Activated CD4-positive, CD25-positive, alpha-beta regulatory T cell treated with anti-CD3 and anti-CD28 coated beads, Interleukin-2, amount 50 U/mL, for 16 hours (primary cell): Measurements from ENCODE around the gene LMX1A.

ENCODE experiments used
- DNase-seq: peaks from one replicate; pipeline ENCODE4 v3.0.0-alpha.2; 2020; ENCODE audit warnings: low read depth, low spot score

Gene LMX1A

DNA sequence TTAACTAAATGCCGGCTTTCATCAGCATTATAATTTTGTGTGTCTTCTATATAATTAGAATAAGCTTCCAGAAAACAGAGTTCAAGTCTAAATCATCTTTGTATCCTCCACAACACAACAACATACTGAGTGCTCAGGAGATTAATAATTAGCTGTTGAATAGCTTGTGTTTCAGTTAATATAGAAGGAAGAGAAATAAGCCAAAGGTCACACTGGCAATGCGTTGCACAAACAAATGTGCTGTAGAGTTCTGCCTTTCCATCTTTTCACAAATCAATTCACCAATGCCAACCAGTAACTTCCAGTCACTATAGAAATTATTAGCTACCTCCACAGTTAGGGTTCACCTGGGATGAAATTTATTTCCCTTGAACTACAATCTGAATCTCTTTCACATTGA is 132.0 kb downstream of the LMX1A start:
- DNase-seq = no peak

DNA sequence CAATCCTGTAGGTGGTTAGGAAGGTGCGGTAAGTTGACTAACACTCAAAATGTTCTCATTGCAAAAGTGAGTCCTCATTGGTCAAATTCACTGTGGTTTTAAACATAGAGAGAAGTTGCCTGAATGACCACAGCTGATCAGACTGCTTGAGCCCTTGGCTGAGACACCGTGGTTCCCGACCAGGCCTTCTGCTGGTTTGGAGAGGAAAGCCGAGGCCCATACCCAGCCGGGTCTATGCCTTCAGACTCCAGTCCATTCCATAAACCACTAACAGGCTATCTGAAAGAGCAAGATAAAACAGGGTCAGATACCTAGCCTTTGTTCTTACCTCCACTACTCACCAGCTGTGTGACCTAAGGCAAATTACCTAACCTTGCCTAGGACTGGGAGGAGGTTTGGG is 133.9 kb downstream of the LMX1A start:
- DNase-seq = no peak

DNA sequence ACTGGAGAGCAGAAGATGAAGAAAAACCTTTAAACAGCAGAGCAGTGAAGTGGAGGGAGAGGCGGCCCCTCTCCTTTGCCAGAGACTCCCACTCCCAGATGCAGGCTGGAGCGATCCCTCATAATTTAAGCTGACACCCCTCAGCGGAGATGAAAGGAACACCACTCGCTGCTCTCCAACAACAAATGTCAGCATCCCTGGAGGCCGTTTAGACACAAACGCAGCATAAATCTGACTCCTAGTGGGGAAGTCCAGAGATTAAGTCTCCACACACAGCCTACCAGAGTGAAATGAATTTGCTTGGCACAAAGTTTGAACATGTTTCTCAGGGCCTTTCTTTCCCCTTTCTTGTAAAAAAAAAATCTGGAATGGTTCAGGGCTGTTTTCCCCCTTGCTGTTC is 137.8 kb downstream of the LMX1A start:
- no peak for DNase-seq

DNA sequence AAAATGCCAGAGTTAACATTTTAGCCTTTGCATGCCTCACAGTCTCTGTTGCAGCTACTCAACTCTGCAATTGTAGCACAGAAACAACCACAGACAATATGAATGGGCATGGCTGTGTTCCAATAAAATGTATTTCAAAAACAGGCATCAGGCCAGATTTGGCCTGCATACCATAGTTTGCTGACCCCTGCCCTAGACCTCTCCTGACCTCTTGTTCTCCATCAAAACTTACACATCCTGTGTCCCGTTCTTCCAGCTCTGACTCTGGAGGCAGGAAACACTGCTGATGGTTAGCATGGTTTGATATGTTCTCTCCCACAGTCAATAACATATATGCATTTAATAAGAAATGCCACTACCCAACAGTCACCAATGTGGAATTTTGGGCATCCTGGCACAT is 138.6 kb downstream of the LMX1A start:
- no peak for DNase-seq

DNA sequence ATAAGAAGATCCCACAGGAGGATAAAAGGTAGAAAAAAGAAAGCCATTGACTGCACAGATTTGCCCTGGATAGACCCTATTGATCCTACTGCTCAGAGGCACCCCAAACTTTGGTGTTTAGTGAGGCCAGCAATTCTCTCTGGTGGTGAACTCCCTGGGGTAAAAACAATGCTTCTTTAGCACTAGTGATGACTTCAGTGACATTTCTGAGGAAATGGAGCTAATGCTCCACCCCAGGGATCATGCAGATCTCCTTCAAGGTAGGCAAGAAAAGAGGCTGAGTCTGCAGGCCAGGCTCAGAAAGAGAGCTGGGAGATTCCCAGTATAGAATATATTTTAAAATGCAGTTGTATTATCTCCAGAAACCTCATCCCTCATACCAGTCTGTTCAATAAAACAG is 140.3 kb downstream of the LMX1A start:
- DNase-seq = no peak

DNA sequence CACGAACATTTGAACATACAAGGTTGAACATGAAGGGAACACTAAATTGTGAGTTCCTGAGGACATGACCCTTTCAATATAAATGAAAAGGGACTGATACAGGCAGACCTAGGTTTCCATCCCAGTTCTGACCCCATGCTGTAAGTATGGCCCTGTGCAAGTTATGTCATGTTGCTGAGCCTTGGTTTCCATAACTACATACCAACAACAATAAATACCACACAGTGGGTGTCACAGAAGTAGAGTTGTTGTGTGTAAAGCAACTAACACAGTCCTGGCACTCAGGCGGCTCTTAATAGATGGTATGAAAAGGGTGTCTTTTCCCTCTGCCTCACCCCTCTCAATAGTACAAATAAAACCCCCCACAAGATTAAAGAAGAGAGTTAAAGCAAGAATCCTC is 140.8 kb downstream of the LMX1A start:
- no peak for DNase-seq

DNA sequence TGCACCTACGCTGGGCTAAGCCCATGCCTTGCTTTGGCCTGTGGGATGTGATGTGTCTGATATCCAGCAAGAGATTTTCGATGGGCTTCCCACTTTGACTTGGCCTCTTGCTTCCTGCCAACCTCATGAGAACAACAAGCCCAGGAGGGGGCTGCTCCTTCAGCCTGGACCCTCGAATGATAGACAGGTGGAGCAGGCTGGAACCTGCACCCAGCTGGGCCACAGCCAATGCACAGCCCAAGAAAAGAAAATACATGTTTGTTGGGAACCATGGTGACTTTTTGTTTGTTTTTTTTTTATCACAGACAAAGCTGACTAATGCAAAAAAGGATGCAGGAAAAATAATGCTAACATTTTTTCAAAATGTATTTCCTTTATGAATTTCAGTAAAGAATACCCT is 144.3 kb downstream of the LMX1A start:
- DNase-seq = no peak

DNA sequence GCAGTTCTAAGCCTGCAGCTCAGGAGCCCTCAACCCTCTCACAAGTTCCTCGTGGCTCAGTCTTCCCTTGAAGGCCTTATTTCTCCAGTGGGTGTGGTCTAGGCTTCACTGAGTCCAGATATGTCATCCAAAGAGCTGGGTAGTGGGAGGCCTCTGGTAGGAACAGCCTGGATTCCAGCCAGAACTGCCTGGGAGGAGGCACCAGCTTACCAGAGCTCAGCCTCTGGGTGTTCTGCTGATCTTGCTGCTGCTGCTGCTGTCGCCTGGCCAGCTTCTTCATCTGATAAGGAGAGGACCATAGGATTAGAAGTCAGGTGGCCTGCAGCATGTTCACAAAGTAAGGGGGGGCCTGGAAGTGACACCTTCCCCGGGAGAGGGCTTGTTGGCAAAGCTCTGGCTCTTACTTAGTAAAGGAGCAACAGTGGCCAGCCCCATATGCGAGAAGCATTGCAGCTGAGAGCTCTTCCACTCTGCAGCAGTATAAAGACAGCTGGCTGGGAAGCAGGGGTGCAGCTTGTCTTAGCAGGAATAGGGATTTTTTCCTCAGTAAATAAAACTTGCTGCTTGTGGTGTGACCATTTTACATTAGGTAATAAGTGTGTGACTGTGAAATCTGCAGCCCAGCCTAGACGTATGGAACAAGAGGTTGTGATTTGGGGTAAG is 148.5 kb downstream of the LMX1A start:
- DNase-seq = no peak

DNA sequence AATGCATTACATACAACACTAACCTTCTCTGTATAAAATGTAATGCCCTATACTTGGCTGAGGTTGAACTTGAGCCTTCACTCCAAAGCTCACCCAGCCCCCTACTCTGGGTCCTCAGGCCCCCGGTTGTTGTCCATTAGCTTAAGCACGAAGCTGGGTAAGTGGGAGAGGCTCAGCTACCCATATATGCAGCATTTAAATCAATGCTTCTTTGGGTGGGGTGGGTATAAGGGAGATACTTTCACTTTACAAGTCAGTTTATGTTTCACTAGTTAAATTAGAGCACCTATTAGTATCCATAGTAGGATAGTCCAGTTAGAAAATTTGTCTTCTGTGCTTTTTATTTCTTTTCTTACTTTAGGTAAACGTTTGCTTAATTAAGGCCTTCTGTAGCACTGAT is 151.4 kb downstream of the LMX1A start:
- no peak for DNase-seq

DNA sequence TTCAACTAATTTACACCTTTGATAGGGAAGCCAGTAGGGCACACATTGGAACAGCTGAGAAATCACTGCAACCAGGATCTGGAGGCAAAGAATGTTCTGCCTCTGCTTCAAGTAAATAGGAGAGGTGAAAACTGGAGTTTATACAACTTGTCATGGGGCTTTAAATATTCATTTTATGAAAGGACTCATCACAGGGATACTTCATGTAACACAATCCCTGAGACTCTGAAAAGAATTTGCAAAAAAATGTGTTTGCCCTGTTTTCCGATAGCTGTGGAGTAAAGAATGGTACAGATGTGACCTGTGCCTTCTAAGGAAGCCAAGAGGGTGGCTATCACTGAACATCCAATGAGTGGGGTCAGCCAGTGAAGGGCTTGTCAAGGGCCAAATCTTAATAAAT is 152.0 kb downstream of the LMX1A start:
- DNase-seq = no peak

DNA sequence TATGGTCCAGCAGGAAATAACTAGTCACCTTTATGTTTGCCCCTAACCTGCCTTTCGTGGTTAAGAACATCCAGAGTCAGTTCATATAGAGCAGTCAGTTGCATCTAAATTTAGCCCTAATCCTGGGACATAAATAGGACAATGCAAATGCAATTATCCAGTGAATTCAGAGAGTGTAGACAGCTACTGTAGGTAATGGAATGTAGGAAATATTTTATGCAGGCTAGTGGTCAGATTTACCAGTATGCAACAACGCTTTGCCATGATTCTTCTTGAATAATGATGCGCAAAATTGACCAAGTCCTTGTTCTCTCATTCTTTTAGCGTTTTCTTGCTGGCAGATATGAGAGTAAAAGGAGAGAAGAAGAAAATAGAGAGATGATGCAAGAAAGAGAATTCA is 165.4 kb downstream of the LMX1A start:
- DNase-seq = no peak

DNA sequence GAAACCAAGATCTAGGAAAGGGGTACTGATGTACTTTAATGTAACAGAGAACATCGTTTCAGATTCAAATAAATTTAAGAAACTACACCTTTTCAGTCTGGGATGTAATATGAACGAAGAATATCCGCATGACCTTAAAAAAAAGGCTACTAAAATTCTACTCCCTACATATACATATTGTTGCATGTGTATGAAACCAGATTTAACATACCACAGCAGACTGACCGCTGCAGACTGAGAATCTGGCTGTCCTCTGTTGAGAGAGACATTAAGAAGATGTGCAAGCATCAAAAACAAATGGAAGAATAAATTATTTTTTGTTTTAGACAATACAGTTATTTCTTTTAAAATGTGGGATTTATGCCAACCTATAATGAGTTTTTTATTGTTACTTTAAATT is 166.6 kb downstream of the LMX1A start:
- DNase-seq = no peak

DNA sequence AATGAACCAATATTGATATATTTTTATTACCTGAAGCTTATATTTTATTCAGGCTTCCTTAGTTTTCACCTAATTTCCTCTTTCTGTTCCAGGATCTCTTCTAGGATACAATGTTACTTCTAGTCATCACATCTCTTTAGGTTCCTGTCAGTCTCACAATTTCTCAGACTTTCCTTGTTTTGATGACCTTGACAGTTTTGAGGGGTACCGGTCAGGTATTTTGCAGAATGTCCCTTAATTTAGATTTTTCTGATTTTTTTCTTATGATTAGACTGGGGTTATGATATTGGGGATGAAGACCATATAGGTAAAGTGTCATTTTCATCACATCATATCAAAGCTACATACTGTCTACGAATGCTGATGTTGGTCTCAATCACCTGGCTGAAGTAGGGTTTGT is 167.5 kb downstream of the LMX1A start:
- DNase-seq = no peak

DNA sequence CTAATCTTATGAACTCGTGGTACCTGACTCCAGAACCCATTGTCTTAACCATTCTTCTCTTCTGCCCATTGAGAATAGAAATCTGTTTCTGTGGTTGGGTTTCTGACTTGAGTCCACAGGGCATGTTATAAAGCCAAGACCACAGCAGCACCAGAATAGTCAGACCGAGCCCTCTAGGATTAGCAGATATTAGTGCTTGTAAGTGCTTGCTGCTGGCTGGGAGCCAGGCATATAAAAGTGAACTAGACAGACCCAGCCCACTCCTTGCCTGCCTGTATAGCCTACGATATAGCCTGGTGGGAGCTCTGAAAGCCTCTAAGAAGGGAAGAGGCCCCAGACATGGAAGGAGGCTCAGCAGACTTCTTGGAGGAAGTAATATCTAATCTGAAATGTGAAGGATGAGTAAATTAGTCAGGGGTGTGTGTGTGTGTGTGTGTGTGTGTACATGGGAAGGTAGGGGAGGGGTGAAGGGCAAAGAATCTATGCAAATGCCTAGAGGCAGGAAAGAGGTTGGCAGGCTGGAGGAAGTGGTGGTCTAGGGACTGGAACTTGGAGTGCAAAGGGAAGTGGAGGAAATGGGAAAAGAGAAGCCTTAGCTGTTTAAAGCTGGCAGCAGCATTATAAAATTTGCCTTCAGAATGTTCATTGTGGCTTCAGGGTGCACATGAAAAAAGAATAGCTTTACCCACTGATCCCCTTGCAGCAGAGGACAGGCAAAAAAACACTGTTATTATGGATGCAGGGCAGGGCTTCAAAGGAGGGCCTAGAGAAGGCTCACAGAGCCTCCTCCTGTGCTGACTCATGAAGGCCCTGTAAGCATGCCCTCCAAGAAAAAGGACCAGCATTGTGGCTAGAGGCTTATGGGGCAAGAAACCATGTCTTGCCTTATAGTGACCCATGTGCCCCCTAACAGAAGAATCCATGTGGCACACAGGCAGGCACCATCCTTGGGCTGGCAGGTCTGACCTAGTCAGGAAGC is 169.2 kb downstream of the LMX1A start:
- no peak for DNase-seq

DNA sequence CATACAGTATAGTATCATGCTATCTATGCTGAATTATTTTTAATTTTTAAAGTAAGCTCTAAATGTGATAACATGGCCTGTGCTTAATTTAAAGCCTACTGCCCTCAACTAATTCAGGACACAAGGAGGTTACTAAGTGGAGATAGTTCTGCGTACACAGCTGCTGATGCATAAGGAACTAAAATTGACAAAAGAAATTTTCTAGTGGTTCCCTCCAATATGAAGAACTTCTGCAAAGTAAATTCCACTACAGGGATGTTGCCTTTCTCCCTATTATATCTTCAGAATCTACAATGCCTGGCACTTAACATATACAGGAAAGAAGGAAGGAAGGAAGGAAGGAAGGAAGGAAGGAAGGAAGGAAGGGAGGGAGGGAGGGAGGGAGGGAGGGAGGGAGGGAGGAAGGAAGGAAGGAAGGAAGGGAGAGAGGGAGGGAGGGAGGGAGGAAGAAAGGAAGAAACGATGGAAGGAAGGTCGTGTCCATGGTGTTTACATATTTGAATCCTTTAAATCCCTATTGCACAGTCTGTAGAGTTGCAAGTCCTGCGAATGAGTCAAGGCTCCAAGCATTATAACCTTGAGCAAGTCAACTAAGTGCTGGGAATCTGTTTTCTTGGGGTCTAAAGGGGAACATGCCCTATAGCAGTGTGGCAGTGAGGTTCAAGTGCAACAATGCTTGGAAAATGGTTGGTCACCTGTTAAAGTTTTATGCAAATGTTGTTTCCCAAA is 171.2 kb downstream of the LMX1A start:
- no peak for DNase-seq

DNA sequence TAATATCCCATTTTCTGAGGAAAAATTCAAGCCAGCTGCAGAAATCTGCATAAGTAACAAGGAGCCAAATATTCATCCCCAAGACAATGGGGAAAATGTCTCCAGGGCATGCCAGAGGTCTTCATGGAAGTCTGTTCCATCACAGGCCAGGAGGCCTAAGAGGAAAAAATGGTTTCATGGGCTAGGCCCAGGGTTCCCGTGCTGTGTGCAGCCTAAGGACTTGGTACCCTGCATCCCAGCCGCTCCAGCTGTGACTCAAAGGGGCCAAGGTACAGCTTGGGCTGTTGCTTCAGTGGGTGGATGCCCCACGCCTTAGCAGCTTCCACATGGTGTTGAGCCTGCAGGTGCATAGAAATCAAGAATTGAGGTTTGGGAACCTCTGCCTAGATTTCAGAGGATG is 173.5 kb downstream of the LMX1A start:
- DNase-seq = no peak

DNA sequence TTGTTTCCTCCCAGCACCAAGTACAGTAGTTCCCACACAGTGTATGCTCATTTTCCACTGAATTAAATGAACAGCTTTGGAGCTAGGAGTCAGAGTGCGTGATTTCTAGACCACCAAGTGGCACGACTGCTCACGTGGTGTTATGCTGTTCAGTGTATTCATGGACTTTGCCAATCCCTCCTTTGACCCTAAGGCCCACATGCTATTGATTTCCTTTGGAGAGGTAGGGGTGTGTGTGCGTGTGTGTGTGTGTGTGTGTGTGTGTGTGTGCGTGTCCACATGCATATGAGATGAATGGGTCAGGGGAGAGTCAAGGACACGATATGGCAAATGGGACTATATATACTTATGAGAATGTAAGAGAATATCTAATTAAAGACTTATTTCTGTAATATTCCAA is 177.2 kb downstream of the LMX1A start:
- DNase-seq = no peak

DNA sequence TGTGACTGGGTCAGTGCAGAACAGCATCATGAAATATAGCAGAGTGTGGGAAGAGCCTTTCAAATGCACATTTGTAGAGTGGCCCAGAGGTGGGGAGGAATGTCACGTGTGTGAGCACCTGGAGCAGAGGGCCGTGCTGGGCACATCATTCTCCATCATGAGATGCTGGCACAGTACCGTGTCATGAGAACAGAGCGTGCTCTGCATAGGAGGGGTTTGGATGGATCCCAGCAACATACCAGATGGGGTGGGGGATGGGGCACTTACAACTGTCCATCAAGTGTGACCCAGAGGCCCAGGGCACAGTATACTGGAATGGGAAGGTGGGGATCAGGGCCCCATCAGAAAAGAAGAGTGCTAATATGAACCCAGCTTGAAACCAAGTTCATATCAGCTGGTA is 182.0 kb downstream of the LMX1A start:
- DNase-seq = no peak

DNA sequence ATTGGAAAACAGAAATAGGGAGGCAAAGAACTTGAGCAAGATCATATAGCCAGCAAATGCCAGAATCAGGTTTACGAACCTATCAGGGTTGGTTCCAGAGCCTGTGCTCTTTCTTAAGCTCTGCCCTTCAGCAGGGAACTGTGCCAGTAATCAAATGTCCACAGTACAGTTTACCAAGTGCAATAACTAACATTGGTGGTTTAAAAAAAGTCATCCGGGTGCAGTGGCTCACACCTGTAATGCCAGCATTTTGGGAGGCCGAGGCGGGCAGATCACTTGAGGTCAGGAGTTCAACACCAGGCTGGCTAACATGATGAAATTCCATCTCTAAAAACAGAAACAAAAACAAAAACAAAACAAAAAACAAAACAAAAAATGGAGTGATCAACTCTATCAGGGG is 182.7 kb downstream of the LMX1A start:
- no peak for DNase-seq

DNA sequence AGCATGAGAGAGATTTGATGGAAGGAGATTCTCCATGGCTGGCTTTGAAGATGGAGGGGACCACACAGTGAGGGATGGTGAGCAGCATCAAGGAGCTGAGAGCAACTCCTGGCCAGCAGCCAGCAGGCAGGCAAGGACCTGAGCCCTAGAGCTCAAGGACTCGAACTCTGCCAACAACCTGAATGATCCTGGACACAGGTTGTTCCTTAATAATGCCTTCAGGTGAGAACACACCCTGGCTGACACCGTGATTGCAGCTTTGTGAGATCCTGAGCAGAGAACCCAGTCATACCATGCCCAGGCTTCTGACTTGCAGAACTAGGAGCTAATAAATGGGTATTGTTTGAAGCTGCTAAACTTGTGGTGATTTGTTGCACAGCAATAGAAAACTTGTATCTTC is 183.1 kb downstream of the LMX1A start:
- no peak for DNase-seq

DNA sequence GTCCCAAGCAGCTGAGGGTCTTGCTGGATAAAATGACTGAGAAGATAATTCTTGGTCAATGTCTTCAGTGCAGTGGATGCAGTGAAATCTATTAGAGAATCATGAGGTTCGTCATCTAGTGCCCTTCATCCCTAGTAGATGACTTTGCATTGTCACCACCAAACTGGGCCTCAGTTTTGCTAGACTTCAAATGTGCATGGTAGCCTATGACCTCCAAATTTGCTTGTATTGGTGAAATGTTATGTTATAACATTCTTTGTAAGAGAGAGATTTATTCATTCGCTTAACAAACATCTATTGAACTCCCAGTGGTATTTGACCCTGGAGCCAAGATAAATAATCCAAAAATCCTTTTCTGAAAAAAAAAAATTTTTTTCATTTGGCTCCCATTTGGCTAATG is 183.8 kb downstream of the LMX1A start:
- DNase-seq = no peak

DNA sequence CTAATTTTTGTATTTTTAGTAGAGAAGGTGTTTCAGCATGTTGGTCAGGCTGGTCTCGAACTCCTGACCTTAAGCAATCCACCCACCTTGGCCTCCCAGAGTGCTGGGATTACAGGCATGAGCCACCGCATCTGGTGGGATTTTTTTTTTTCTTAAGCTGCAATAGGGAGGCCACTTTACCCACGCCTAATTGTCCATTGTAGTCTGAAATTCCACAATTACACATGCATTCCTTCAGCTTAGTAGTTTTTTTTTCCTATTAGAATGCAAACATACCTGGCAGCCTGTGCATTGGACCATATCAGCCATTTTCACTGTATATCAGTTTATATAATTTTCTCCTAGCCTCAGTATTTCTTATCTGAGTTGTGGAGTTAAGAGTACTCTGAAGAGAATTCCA is 186.8 kb downstream of the LMX1A start:
- DNase-seq = no peak

DNA sequence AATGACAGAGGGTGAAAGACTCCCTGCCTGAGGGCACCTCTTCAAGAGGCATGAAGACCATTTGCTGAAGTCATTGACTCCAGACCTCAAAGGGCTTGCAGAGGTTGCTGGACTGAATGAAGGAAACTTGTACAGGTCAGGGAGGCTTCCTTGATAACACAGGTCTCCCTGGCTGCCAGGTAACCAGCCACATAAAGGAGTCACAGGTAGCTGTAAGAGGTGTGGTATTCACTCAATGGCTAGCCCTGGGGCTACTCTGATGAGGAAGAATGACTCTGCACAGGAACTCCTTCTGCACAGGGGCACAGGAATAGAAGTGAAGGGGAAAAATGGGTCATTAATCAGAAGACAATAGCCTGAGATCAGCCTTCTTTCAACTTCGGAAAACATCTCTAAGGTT is 187.5 kb downstream of the LMX1A start:
- no peak for DNase-seq
